ENCODE data around the gene TAGLN.

The TAGLN gene

DNA sequence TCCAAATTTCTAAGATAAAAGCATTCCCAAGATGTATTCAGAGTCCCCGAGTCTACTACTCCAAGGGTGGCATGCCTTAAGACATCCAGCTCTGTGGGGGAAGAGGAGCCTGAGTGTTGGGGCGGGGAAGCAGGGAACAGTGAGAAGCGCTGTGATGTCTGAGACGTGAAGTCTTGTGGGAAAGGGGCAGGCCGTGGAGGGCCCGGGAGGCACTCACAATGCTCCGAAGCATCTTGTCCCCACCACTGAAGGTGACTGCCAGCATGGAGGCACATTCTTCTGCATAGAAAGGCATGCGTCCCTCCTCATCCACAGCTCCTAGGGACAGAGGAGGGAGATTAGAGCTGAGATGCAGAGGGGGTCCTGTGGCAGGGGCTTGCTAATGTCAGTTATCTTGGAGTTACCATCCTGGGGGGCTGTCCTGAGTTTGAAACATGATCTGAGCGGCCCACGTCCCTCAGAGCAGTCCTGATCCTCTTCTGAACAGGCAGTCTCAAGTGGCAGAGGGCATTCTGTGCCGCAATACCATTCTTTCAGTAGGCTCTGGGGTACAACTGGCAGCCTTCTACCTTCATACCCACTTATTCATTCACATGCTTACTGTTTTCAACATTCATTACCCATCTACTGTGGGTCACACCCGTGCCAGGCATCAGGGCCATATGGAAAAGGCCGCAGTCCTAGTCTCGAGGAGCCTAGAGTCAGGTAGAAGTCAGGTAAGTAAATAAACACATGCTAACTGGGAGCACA, 24.0 kb downstream of the TAGLN start:
- WGBS, 2 donors (ENCODE audit: extremely low coverage in 2 of 2, insufficient read length in 2 of 2, insufficient replicate concordance in 1 of 2) = no CpG with 5 or more reads among the region's 14 CpGs
- Histone ChIP-seq H4K8ac (ENCODE audit: low read depth, low read length) (no peak overlapping the region), H2AK5ac (ENCODE audit: low read depth, low read length) (no peak overlapping the region), H3K4me3 (ENCODE audit: low read length in 2 of 2) (no peak overlapping the region), H3K14ac (ENCODE audit: low read length) (no peak overlapping the region), H4K91ac (ENCODE audit: low read depth, low read length, poor library complexity) (no peak overlapping the region), H3K4ac (ENCODE audit: low read length) (no peak overlapping the region), H2BK5ac (ENCODE audit: low read length) (no peak overlapping the region), H3K23ac (ENCODE audit: low read depth, low read length, poor library complexity) (no peak overlapping the region), H2AFZ (ENCODE audit: low read length) (no peak overlapping the region), H3K79me1 (ENCODE audit: low read depth, low read length) (peaks cover 2% of the 10 kb centered on the region), H2BK15ac (ENCODE audit: low read length) (no peak overlapping the region), H2BK120ac (ENCODE audit: low read depth, low read length) (no peak overlapping the region), H3K9ac (ENCODE audit: low read depth, low read length, poor library complexity) (no peak overlapping the region), H3K4me2 (ENCODE audit: insufficient read depth, low read length, poor library complexity, severe bottlenecking) (no peak overlapping the region), H3K4me1 (ENCODE audit: control insufficient read depth in 2 of 2, insufficient read depth in 1 of 2, low read depth in 1 of 2, low read length in 2 of 2) (peaks cover 0 to 7% of the 10 kb centered on the region in 2 donors), H3K9me3 (replicated peaks in 1 of 2; ENCODE audit: control insufficient read depth in 2 of 2, insufficient read depth in 1 of 2, low read depth in 1 of 2, low read length in 2 of 2) (no peaks in the 10 kb centered on the region), H3K36me3 (replicated peaks in 1 of 2; ENCODE audit: control insufficient read depth in 2 of 2, insufficient read depth in 2 of 2, low read length in 2 of 2) (peaks cover 35 to 84% of the 10 kb centered on the region in 2 donors), H3K27me3 (ENCODE audit: control insufficient read depth in 3 of 3, insufficient read depth in 3 of 3, low read depth in 1 of 3, low read length in 3 of 3) (no peaks in the 10 kb centered on the region), H3K27ac (replicated peaks; ENCODE audit: low read length) (no peak overlapping the region), H3K18ac (ENCODE audit: low read length) (no peak overlapping the region), H2BK12ac (ENCODE audit: low read length) (no peak overlapping the region)
- no peak for DNase-seq (ENCODE audit: low spot score)

DNA sequence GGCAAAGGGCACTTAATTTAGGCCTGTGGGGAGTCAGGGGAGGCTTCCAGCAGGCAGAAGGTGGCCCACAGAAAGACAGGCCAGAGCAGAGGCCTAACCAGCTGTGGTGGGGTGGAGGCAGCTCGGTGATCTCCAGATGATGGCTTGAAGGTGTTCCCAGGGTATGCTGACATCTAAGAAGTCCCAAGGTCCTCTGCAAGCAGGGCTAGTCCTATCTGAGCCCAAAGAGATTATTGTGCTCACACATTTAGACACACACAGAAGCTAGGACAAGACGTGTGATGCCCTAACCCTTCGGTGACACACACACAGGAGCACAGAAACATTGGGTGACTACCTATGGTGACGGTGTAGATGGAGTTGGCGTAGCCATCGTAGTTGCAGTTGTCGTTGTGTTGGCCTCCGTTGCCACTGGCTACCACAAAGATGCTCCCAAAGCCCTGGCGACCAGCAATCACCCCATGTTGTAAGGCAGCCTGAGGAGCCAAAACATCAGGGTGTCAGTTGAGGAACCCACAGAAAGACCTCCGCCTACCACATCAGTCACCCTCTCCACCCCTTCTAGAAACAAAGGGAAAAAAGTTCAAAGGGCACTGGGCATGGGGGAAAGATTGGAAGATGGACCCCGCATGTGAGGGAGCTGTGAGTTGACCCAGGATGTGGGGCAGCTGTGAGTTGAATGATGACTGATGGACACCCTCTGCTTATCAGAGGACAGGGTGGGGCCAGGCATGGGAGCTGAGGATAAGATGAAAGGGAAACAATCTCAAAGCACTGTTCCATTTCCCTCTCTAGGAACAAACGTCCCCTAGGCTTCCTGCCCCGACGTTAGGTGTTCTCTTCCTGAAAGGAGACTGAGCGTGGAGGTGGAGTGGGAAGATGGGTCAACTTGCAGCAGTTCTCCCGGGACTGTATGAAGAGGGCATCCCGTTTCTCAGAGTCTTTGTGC, 24.8 kb downstream of the TAGLN start:
- WGBS, 2 donors (ENCODE audit: extremely low coverage in 2 of 2, insufficient read length in 2 of 2, insufficient replicate concordance in 1 of 2) = no CpG with 5 or more reads among the region's 17 CpGs
- Histone ChIP-seq H4K8ac (ENCODE audit: low read depth, low read length) (no peak overlapping the region), H2BK5ac (ENCODE audit: low read length) (no peak overlapping the region), H3K36me3 (replicated peaks in 1 of 2; ENCODE audit: control insufficient read depth in 2 of 2, insufficient read depth in 2 of 2, low read length in 2 of 2) (peaks cover 32 to 81% of the 10 kb centered on the region in 2 donors), H2BK15ac (ENCODE audit: low read length) (no peak overlapping the region), H3K4me2 (ENCODE audit: insufficient read depth, low read length, poor library complexity, severe bottlenecking) (no peak overlapping the region), H2BK12ac (ENCODE audit: low read length) (no peak overlapping the region), H2AFZ (ENCODE audit: low read length) (no peak overlapping the region), H3K79me1 (ENCODE audit: low read depth, low read length) (peaks cover 2% of the 10 kb centered on the region), H4K91ac (ENCODE audit: low read depth, low read length, poor library complexity) (no peak overlapping the region), H3K4me1 (ENCODE audit: control insufficient read depth in 2 of 2, insufficient read depth in 1 of 2, low read depth in 1 of 2, low read length in 2 of 2) (peaks cover 0 to 7% of the 10 kb centered on the region in 2 donors), H3K4ac (ENCODE audit: low read length) (no peak overlapping the region), H3K27ac (replicated peaks; ENCODE audit: low read length) (no peak overlapping the region), H3K27me3 (ENCODE audit: control insufficient read depth in 3 of 3, insufficient read depth in 3 of 3, low read depth in 1 of 3, low read length in 3 of 3) (no peaks in the 10 kb centered on the region), H3K14ac (ENCODE audit: low read length) (no peak overlapping the region), H3K18ac (ENCODE audit: low read length) (no peak overlapping the region), H3K9me3 (replicated peaks in 1 of 2; ENCODE audit: control insufficient read depth in 2 of 2, insufficient read depth in 1 of 2, low read depth in 1 of 2, low read length in 2 of 2) (no peaks in the 10 kb centered on the region), H3K23ac (ENCODE audit: low read depth, low read length, poor library complexity) (no peak overlapping the region), H3K9ac (ENCODE audit: low read depth, low read length, poor library complexity) (peak overlapping the region; percentile 60), H2BK120ac (ENCODE audit: low read depth, low read length) (no peak overlapping the region), H3K4me3 (ENCODE audit: low read length in 2 of 2) (no peak overlapping the region), H2AK5ac (ENCODE audit: low read depth, low read length) (no peak overlapping the region)
- DNase-seq (ENCODE audit: low spot score) = no peak

DNA sequence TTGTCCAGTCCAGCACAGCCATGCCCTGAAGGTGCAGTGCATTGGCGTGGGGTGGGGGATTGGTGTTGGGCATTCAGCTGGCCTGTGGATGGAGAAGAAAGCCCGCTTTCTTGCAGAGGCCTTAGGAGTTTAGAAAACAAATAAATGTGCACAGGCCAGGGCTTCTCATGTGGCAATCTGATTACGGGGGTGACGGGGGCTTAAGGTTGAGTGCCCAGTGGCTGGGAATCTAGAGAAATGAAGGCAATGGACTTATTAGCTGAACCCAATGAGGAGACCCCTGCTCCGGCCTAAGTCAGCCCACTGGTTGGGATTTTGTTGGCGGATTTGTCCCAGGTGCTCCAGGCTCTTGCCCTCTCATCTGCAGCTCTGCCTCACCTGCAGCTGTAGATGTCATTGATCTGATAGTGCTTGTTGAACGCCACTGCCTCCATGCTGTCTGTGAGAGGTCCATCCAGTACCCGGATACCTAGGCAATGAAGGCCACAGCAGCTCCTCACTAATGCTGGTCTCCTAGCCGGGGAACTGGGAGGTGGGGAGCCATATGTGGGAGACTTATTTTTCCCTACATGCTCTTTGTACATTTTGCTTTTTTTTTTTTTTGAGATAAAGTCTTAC, 26.5 kb downstream of the TAGLN start:
- Histone ChIP-seq H3K9ac (ENCODE audit: low read depth, low read length, poor library complexity) (no peak overlapping the region), H2AK5ac (ENCODE audit: low read depth, low read length) (no peak overlapping the region), H3K27ac (replicated peaks; ENCODE audit: low read length) (no peak overlapping the region), H3K4me1 (ENCODE audit: control insufficient read depth in 2 of 2, insufficient read depth in 1 of 2, low read depth in 1 of 2, low read length in 2 of 2) (peaks cover 0 to 7% of the 10 kb centered on the region in 2 donors), H3K14ac (ENCODE audit: low read length) (no peak overlapping the region), H3K18ac (ENCODE audit: low read length) (no peak overlapping the region), H2BK15ac (ENCODE audit: low read length) (no peak overlapping the region), H2BK5ac (ENCODE audit: low read length) (no peak overlapping the region), H3K4me3 (ENCODE audit: low read length in 2 of 2) (no peak overlapping the region), H4K91ac (ENCODE audit: low read depth, low read length, poor library complexity) (no peak overlapping the region), H3K4me2 (ENCODE audit: insufficient read depth, low read length, poor library complexity, severe bottlenecking) (no peak overlapping the region), H3K27me3 (ENCODE audit: control insufficient read depth in 3 of 3, insufficient read depth in 3 of 3, low read depth in 1 of 3, low read length in 3 of 3) (no peaks in the 10 kb centered on the region), H2AFZ (ENCODE audit: low read length) (no peak overlapping the region), H3K4ac (ENCODE audit: low read length) (no peak overlapping the region), H4K8ac (ENCODE audit: low read depth, low read length) (no peak overlapping the region), H3K79me1 (ENCODE audit: low read depth, low read length) (peaks cover 2% of the 10 kb centered on the region), H3K23ac (ENCODE audit: low read depth, low read length, poor library complexity) (no peak overlapping the region), H2BK12ac (ENCODE audit: low read length) (no peak overlapping the region), H3K36me3 (replicated peaks in 1 of 2; ENCODE audit: control insufficient read depth in 2 of 2, insufficient read depth in 2 of 2, low read length in 2 of 2) (peaks cover 29 to 72% of the 10 kb centered on the region in 2 donors), H2BK120ac (ENCODE audit: low read depth, low read length) (no peak overlapping the region), H3K9me3 (replicated peaks in 1 of 2; ENCODE audit: control insufficient read depth in 2 of 2, insufficient read depth in 1 of 2, low read depth in 1 of 2, low read length in 2 of 2) (no peaks in the 10 kb centered on the region)
- whole genome bisulfite sequencing, 2 donors (ENCODE audit: extremely low coverage in 2 of 2, insufficient read length in 2 of 2, insufficient replicate concordance in 1 of 2) = no CpG with 5 or more reads among the region's 9 CpGs
- no peak for DNase-seq (ENCODE audit: low spot score)

All from neuronal stem cell (in vitro differentiated cells).